Fibroblast of skin of scalp (primary cell): ENCODE results near the gene MLXIP.
"Not testable (repeated sequence)": the region's sequence is repeated elsewhere in the genome, so short reads cannot be mapped to it uniquely, and the experiment has no call there.

ENCODE experiments used
- DNase-seq: peaks from one replicate; pipeline ENCODE4 v3.0.0-alpha.2; 2013

MLXIP gene

DNA sequence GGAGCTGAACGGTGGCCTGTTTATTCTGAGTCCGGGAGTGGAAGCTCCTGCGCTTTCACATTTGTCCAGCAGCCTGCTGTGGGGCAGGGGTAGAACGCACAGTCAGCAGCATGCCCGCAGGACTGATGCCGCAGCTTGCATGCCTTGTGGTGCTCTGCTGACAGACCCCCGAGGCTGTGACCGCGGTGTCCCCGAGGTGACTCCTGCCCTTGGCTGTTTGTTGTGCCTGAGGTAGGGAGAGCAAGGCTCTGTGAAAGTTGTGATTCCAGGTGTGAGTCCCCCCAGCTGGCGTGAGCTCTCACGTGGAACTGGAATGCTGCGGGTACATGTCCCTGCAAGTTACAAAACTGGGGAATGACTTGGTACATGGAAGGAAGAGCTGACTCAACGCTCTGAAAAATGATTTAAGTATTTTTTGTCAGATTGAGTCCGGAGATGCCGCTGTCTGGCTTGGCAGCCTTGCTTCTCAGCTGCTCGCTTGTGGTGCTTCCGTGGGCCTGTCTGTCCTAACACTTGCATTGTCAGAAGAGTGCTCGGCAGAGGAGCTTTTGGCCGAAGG is 18.1 kb downstream of the MLXIP start:
- no peak for DNase-seq

- no peak for DNase-seq
Measured at GRCh38 chr12:122097584-122097926, 19.0 kb downstream of the MLXIP start.

GRCh38 chr12:122097927-122098756 is 19.6 kb downstream of the MLXIP start:
- DNase-seq, result no peak

DNA sequence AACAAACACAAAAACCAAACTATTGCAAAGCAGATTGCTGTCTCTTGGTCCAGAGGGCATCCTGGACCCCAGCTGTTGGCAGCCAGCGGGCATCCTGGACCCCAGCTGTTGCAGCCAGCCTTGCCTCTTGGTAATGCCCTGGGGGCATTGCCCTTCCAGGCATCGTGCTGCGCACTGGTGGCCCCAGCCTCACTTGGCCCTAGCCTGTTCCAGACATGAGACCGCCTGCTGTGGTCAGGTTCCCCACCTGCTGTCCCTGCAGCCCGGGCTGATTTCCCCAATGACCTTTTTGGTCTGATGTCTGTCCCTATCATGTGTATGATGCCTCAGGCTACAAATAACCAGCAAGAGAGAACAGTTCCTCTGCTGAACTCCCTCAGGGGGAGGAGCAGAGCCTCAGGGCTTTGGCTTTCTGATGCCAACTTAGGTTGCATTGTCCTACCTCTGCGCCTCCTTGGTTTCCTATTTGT is 20.8 kb downstream of the MLXIP start:
- DNase-seq, result no peak

GRCh38 chr12:122099856-122100255 is 21.3 kb downstream of the MLXIP start:
- no peak for DNase-seq

- DNase-seq, result no peak
Measured at GRCh38 chr12:122100568-122100967, 22.0 kb downstream of the MLXIP start.

DNA sequence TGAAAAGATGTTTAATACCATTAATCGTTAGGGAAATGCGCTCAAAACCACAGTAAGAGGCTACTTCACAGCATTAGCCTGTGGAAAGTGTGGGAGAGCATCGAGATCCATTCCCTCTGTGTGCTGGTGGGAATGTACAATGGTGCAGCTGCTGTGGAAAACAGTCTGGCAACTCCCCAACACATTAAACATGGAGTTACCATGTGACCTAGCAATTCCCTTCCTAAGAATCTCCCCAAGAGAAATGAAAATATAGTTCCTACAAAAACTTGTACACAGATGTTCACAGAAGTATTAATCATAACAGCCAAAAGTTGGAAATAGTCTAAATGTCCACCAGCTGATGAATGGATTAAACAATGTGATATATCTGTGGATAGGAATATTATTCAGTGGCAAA is 23.8 kb downstream of the MLXIP start:
- no peak for DNase-seq

DNA sequence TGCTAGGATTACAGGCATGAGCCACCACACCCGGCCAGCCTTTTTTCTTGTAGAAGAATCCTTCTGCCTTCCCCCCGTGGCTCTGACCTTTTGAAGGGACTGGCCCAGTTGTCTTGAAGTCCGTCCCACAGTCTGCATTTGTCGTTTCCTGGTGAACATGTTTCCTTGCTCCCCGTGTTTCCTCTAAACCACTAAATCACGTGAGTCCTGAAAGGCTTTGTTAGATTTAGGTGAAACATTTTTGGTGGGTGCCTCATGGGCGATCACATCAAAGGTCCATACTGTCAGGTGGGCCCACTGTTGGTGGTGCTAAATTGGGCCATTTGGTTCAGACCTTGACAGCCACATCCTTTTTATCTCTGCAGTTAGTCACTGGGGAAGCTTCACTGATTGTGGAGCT is 26.3 kb downstream of the MLXIP start:
- DNase-seq, result no peak

DNA sequence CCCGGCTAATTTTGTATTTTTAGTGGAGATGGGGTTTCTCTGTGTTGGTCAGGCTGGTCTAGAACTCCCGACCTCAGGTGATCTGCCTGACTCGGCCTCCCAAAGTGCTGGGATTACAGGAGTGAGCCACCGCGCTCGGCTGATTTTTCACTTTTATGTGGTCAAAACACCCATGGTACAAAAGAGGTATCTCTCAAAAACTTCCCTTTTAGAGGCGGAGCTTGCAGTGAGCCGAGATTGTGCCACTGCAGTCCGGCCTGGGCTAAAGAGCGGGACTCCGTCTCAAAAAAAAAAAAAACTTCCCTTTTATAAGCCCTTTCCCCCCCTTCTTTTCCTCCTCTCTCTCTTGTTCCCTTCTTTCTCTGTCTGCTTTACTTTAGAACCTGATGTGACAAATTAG is 26.9 kb downstream of the MLXIP start:
- not testable (repeated sequence) for DNase-seq

DNA sequence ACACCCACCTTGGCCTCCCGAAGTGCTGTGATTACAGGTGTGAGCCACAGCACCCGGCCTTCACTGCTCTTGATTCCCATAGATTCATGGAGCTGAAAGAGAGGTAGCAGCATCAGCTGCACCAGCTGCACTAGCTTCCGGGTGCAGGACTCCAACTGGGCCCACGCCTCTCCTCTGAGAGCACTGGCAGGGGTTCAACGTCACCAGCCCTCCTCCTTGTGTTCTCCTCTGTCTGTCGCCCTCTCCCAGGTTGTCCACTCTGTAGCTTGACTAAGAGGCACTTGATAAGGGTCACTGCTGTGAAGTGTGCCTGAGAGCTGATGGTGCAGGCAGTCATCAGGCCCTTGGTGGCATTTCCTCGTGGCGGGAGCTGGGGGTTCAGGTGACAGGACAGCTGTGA is 28.3 kb downstream of the MLXIP start:
- no peak for DNase-seq

DNA sequence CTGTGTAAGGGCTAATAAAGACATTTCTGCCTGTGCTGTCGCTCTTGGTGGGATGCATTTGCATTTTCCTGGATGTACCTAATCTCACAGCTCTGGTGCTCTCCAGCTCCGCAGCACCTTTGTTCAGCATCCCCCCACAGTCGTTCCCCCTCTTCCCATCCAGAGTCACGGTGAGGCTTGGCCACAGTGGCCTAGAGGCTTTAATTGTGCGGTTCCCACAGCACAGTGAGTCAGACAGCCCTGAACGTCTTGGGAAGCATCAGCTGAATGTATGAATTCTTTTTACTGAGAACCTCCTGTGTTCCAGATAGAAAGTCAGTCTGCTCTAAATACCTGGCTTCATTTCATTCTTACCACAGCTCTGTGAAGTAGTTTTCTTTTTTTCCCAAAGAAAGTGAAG is 28.7 kb downstream of the MLXIP start:
- DNase-seq, result peak; percentile 51

DNA sequence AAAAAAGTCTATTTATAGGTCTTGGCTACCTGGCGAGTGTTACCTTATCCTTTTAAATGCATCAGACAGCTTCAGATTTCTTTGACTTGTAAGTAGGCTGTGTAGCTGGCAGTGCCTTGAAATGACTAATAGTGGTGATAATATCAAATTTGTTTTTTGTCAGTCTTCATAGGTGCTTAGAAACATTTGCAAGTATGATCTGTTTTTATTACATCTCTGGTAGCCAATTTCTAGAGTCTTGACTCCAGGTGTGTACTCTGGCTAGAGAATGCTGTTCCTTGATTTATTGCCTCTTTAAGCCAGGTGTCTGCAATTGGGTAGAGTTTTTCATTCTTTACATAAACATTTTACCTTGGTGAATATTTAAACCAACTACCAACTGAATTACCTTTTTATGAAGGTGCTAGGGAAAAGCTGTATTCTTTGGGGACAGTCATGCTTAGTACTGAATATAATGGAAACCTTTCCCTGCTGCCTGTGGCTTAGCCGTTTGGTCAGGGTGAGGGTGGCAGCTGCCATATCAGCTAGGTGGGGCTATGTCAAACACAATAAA is 32.6 kb downstream of the MLXIP start:
- no peak for DNase-seq

DNA sequence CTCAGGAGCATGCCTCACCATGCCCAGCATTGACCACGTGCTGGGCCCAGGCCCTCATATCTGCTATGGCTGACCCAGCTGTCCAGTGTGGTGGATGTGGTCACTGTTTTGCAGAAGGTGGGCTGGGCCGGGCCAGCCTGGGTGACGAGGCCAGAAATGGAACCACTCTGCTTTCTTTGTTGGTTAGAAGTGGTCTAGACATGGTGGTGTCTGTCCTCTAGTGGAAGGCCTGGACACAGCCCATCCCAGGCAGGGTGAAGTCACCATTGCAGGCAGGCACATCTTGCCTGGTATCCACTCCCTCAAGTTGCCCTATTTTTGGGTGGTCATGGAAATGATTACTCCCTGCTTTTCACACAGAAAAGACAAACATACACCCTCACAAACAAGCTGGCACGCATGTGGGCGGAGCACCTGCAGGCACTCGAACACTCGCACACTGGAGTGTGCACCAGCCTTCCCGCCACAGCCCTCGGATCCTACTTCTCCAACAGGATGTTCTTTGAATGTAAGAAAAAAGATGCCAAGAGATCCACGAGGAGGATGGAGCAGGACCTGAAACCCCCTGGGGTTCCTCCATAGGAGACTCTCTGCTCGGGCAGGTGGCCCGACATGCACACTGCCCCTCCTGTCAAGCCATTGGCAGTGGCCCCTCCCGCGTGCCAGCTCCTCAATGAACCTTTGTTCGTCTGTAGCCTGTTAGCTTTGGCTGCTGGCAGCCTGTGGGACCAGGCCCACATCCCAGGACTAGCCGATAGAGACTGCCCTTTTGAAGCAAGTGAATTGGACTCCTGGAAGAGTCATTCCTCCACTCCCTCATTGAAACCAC is 38.4 kb downstream of the MLXIP start:
- no peak for DNase-seq

GRCh38 chr12:122117979-122118378 is 39.4 kb downstream of the MLXIP start:
- no peak for DNase-seq

GRCh38 chr12:122121341-122121740 is 42.8 kb downstream of the MLXIP start:
- not testable (repeated sequence) for DNase-seq

- DNase-seq, result no peak
Measured at GRCh38 chr12:122121745-122122144, 43.2 kb downstream of the MLXIP start.

DNA sequence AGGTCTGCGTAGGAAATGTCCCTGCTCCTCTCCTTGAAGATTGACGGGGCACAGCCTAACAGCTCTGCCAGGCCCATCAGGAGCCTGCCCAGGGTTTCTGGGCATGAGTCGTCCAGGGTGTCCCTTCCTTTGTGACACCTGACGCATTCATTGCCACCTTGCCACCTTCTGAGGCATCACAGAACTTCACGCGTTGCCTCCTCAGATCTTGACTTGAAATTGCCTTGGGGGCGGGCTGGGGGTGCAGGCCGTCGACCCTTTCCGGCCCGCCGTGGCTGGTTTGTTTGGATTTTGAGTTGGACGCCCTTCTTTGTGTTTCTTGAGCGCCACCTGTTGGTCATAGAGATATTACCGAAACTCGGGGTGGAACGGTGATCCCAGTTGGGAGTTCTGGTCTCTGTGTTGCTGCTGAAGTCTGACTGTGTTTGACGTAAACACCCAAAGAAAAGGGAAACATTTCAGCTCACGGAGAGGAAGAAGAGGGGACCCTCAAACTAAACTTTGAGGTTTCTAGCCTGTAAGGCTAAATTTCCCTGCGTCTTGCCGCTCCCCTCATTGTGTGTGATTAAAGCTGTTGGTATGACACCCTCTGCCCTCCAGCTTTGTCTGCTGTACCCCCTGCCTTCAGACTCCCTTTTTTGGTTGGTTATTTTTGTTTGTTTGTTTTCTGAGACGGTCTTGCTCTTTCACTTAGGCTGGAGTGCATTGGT is 44.6 kb downstream of the MLXIP start:
- DNase-seq, result peak; percentile 69

DNA sequence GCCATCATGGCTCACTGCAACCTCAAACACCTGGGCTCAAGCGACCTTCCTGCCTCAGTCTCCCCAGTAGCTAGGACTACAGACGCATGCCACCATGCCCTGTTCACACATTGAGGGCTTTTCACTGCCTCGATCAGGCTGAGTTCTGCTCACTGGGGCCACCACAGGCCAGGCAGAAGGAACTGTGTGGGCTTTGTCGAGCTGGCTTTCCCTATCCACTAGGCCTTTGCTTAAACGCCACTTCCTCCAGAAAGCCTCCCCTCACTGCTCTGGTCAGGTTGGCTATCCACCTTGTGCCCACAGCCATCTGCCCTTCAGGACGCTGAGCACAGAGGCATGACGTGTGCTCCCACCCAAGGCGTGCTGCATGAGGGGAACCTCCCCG is 45.2 kb downstream of the MLXIP start:
- DNase-seq, result no peak

DNA sequence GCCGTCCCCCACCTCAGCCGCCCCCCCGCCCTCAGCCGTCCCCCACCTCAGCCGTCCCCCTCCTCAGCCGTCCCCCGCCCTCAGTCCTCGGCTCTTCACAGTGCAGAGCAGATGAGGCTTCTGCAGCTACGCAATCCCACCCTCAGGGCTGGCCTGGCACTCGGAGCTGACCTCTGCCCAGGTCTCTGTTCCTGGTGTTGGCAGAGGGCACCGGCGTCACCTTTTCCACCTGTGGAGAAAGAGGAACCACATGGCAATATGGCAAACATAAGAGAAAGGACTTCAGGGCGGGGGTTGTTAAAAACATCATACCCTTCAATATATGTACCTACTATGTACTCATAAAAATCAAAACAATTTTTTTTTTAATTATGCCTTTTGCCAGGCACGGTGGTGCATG is 45.8 kb downstream of the MLXIP start:
- no peak for DNase-seq

- DNase-seq, result no peak
Measured at GRCh38 chr12:122125452-122126341, 47.1 kb downstream of the MLXIP start.

DNA sequence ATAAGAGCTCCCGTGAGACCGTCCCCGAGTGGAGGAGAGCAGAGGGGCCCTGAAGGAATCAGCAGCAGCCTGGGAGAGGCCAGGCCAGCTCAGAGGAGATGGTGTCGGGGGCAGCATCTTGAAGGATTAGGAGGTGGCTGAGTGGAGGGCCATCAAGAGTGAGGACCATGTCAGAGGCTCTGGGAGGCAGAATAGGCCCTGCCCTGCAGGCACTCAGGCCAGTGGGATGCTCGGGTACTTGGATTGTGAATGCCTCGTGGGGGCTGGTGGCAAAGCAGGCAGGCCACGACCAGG is 47.7 kb downstream of the MLXIP start:
- DNase-seq, result no peak
